ENCODE measurements around the gene FAM120B.

The FAM120B gene

DNA sequence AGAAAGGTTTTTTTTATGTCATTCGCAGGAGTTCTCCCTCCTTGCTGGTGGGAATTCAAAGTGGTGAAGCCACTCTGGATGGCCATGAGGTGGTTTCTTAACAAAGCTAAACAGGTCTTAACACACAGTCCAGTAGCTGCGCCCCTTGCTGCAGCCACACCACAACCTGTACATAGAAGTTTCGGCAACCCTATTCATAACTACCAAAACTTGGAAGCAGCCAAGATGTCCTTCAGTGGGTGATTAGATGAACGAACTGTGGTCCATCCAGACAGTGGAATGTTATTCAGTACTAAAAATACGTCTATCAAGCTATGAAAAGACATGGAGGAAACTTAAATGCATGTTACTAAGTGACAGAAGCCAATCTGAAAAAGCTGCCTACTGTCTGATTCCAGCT lies 78.9 kb downstream of the FAM120B start:
- no peak for DNase-seq (ENCODE audit: low read depth in 1 of 2, low spot score in 1 of 2)
- TF ChIP-seq, protein P1, sequence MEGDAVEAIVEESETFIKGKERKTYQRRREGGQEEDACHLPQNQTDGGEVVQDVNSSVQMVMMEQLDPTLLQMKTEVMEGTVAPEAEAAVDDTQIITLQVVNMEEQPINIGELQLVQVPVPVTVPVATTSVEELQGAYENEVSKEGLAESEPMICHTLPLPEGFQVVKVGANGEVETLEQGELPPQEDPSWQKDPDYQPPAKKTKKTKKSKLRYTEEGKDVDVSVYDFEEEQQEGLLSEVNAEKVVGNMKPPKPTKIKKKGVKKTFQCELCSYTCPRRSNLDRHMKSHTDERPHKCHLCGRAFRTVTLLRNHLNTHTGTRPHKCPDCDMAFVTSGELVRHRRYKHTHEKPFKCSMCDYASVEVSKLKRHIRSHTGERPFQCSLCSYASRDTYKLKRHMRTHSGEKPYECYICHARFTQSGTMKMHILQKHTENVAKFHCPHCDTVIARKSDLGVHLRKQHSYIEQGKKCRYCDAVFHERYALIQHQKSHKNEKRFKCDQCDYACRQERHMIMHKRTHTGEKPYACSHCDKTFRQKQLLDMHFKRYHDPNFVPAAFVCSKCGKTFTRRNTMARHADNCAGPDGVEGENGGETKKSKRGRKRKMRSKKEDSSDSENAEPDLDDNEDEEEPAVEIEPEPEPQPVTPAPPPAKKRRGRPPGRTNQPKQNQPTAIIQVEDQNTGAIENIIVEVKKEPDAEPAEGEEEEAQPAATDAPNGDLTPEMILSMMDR (IDR thresholded peaks at IDR 0.05; ENCODE audit: insufficient read depth, low read length): no peak
- no peak for TF ChIP-seq POLR2AphosphoS5 (IDR thresholded peaks at IDR 0.05; ENCODE audit: low read depth)
- TF ChIP-seq GABPA (IDR thresholded peaks at IDR 0.05; ENCODE audit: low read depth): no peak
- TF ChIP-seq, protein P2, sequence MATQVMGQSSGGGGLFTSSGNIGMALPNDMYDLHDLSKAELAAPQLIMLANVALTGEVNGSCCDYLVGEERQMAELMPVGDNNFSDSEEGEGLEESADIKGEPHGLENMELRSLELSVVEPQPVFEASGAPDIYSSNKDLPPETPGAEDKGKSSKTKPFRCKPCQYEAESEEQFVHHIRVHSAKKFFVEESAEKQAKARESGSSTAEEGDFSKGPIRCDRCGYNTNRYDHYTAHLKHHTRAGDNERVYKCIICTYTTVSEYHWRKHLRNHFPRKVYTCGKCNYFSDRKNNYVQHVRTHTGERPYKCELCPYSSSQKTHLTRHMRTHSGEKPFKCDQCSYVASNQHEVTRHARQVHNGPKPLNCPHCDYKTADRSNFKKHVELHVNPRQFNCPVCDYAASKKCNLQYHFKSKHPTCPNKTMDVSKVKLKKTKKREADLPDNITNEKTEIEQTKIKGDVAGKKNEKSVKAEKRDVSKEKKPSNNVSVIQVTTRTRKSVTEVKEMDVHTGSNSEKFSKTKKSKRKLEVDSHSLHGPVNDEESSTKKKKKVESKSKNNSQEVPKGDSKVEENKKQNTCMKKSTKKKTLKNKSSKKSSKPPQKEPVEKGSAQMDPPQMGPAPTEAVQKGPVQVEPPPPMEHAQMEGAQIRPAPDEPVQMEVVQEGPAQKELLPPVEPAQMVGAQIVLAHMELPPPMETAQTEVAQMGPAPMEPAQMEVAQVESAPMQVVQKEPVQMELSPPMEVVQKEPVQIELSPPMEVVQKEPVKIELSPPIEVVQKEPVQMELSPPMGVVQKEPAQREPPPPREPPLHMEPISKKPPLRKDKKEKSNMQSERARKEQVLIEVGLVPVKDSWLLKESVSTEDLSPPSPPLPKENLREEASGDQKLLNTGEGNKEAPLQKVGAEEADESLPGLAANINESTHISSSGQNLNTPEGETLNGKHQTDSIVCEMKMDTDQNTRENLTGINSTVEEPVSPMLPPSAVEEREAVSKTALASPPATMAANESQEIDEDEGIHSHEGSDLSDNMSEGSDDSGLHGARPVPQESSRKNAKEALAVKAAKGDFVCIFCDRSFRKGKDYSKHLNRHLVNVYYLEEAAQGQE (IDR thresholded peaks at IDR 0.05; ENCODE audit: insufficient replicate concordance, low read depth): no peak
- no peak for TF ChIP-seq SPI1 (IDR thresholded peaks at IDR 0.05; ENCODE audit: borderline replicate concordance, low read depth)
- Histone ChIP-seq H3K27ac (replicated peaks) (no peak overlapping the region), H3K27me3 (ENCODE audit: insufficient read depth, poor library complexity, severe bottlenecking) (no peaks in the 10 kb centered on the region), H3K4me3 (replicated peaks; ENCODE audit: insufficient read depth, low read length) (no peak overlapping the region)

DNA sequence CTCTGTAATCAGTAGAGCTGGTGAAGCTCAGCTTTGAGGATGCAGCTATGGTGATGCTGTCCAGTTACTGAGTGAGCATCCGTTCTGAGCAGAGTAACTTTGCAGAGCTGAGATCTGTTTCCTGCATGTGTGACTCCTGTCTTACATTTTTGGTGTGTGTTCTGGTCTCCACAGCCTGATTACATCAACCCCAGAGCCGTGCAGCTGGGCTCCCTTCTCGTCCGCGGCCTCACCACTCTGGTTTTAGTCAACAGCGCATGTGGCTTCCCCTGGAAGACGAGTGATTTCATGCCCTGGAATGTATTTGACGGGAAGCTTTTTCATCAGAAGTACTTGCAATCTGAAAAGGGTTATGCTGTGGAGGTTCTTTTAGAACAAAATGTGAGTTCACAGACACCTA lies 81.6 kb downstream of the FAM120B start:
- TF ChIP-seq GABPA (IDR thresholded peaks at IDR 0.05; ENCODE audit: low read depth): no peak
- TF ChIP-seq, protein P2 (IDR thresholded peaks at IDR 0.05; ENCODE audit: insufficient replicate concordance, low read depth): no peak
- TF ChIP-seq POLR2AphosphoS5 (IDR thresholded peaks at IDR 0.05; ENCODE audit: low read depth): no peak
- Histone ChIP-seq H3K4me3 (replicated peaks; ENCODE audit: insufficient read depth, low read length) (no peak overlapping the region), H3K27me3 (ENCODE audit: insufficient read depth, poor library complexity, severe bottlenecking) (no peaks in the 10 kb centered on the region), H3K27ac (replicated peaks) (no peak overlapping the region)
- no peak for DNase-seq (ENCODE audit: low read depth in 1 of 2, low spot score in 1 of 2)

DNA sequence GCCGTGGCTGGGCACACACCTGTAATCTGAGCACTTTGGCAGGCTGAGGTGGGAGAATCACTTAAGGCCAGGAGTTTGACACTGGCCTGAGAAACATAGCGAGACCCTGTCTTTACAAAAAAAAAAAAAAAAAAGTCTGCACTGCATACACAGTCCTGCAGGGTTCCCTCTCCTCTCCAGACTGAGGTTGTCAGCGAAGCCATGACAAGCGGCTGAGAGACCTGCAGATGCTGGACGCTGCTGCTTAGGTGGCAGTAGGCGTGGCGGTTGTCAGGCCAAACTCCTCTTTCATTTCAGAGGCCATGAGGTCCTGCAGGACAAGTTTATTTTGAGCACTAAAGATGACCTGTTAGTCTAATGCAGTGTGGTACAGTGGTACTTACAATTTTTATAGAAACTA lies 86.5 kb downstream of the FAM120B start:
- no peak for TF ChIP-seq POLR2AphosphoS5 (IDR thresholded peaks at IDR 0.05; ENCODE audit: low read depth)
- TF ChIP-seq, protein P2 (IDR thresholded peaks at IDR 0.05; ENCODE audit: insufficient replicate concordance, low read depth): no peak
- TF ChIP-seq GABPA (IDR thresholded peaks at IDR 0.05; ENCODE audit: low read depth): no peak
- TF ChIP-seq, protein P1 (IDR thresholded peaks at IDR 0.05; ENCODE audit: insufficient read depth, low read length): no peak
- TF ChIP-seq SPI1 (IDR thresholded peaks at IDR 0.05; ENCODE audit: borderline replicate concordance, low read depth): no peak
- Histone ChIP-seq H3K27ac (replicated peaks) (no peak overlapping the region), H3K4me3 (replicated peaks; ENCODE audit: insufficient read depth, low read length) (no peak overlapping the region), H3K27me3 (ENCODE audit: insufficient read depth, poor library complexity, severe bottlenecking) (no peaks in the 10 kb centered on the region)
- no peak for DNase-seq (ENCODE audit: low read depth in 1 of 2, low spot score in 1 of 2)

All from HL-60 (cell line).